ENCODE data around the gene ZNF566. TPM values are rescaled to one million over a fixed set of nuclear protein-coding genes. Genes with fewer than 3 reads are reported as not detected.

Gene ZNF566
- total and polyA plus RNA-seq, 2 of the 13 experiments (the other 11 are each of a cell fraction or from before 2014, with no cell fraction given) = 4.8 to 13.7 TPM

DNA sequence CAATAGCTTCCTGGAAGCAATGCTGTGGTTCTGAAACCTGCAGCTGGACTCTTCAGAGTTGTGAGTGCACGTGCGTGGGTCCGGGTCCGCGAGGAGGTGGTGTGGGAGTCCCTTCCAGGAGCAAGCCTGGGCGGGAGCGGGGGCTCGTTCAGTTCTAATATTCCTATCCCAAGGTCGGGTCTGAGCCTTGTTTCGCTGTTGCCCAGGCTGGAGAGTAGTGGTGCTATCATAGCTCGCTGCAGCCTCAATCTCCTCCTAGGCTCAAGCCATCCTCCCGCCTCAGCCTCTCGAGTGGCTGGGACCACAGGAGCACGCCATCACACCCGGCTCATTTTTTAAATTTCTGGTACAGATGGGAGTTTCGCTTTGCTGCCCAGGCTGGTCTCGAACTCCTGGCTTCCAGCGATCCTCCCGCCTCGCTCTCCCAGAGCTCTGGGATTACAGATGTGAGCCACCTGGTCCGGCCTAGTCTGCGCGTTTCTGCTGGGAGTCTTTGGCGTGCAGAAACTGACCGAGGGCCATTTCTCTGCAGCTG is 71.5 kb downstream of the ZNF566 start:
- Histone ChIP-seq H3K4me2 (ENCODE audit: low read depth, low read length) (peak overlapping the region; percentile 64), H4K20me1 (ENCODE audit: insufficient read depth, low read length) (no peaks in the 10 kb centered on the region), H3K79me2 (ENCODE audit: insufficient read depth, low read length) (peaks cover 13% of the 10 kb centered on the region), H3K4me1 (ENCODE audit: insufficient read depth, low read length) (peaks cover 9% of the 10 kb centered on the region; the same call in 1 of the 2 replicates), H3K27ac (ENCODE audit: extremely low read length, insufficient read depth, low read length) (peak overlapping the region; percentile 85), H3K4me3 (replicated peaks in 1 of 3; ENCODE audit: insufficient read depth in 1 of 3, low read depth in 2 of 3, low read length in 3 of 3) (peak overlapping the region; percentile 56 to 72 (median 67)), H3K9me3 (ENCODE audit: low read length) (peaks cover 8% of the 10 kb centered on the region), H3K36me3 (replicated peaks in 1 of 2; ENCODE audit: control insufficient read depth in 1 of 2, insufficient read depth in 2 of 2, low read length in 2 of 2) (0 out of 5 replicates have a peak, but pooled peaks cover 0 to 2% of the 10 kb centered on the region in 2 experiments), H3K27me3 (ENCODE audit: control insufficient read depth in 1 of 2, insufficient read depth in 2 of 2, low read length in 2 of 2) (no peaks in the 10 kb centered on the region), H2AFZ (ENCODE audit: low read length) (no peak overlapping the region), H3K9ac (ENCODE audit: insufficient read depth, low read depth, low read length) (peak overlapping the region; percentile 82)
- intact Hi-C loops (cut with micrococcal nuclease; ENCODE audit: unreplicated experiment) = no loop called here
- BruUV-seq (replicated peaks) = TSS peak; percentile 62
- DNase-seq (ENCODE audit: low spot score) = no peak
- ATAC-seq = peak; percentile 30; the same call in 2 of the 3 replicates
- TF ChIP-seq, protein P1, sequence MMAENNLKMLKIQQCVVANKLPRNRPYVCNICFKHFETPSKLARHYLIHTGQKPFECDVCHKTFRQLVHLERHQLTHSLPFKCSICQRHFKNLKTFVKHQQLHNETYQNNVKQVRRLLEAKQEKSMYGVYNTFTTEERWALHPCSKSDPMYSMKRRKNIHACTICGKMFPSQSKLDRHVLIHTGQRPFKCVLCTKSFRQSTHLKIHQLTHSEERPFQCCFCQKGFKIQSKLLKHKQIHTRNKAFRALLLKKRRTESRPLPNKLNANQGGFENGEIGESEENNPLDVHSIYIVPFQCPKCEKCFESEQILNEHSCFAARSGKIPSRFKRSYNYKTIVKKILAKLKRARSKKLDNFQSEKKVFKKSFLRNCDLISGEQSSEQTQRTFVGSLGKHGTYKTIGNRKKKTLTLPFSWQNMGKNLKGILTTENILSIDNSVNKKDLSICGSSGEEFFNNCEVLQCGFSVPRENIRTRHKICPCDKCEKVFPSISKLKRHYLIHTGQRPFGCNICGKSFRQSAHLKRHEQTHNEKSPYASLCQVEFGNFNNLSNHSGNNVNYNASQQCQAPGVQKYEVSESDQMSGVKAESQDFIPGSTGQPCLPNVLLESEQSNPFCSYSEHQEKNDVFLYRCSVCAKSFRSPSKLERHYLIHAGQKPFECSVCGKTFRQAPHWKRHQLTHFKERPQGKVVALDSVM (CRISPR knock-in tag; IDR thresholded peaks at IDR 0.05) = peak; percentile 53; the same call in 1 of the 2 replicates
- TF ChIP-seq ZNF552 (CRISPR knock-in tag; IDR thresholded peaks at IDR 0.05; ENCODE audit: borderline replicate concordance) (0 out of 2 replicates have a peak, but pooled peaks have one; percentile 7), ZNF235 (CRISPR knock-in tag; IDR thresholded peaks at IDR 0.05; ENCODE audit: borderline replicate concordance) (0 out of 2 replicates have a peak, but pooled peaks have one; percentile 35), SUZ12 (IDR thresholded peaks at IDR 0.05; ENCODE audit: low read depth, low read length) (no peak), TMF1 (CRISPR knock-in tag; IDR thresholded peaks at IDR 0.05; ENCODE audit: low read depth) (0 out of 2 replicates have a peak, but pooled peaks have one; percentile 13), KAT7 (CRISPR knock-in tag; IDR thresholded peaks at IDR 0.05; ENCODE audit: borderline replicate concordance) (0 out of 2 replicates have a peak, but pooled peaks have one; percentile 17), TOPORS (CRISPR knock-in tag; IDR thresholded peaks at IDR 0.05) (0 out of 2 replicates have a peak, but pooled peaks have one; percentile 21), MED1 (CRISPR knock-in tag; IDR thresholded peaks at IDR 0.05) (no peak), NRL (CRISPR knock-in tag; IDR thresholded peaks at IDR 0.05; ENCODE audit: borderline replicate concordance) (peak; percentile 14; the same call in 1 of the 2 replicates), MEIS2 (CRISPR knock-in tag; IDR thresholded peaks at IDR 0.05) (peak; percentile 30; the same call in 1 of the 2 replicates), SRY (CRISPR knock-in tag; IDR thresholded peaks at IDR 0.05) (no peak), CCDC6 (CRISPR knock-in tag; IDR thresholded peaks at IDR 0.05) (0 out of 2 replicates have a peak, but pooled peaks have one; percentile 6), PHB2 (IDR thresholded peaks at IDR 0.05; ENCODE audit: partially characterized antibody) (no peak)
- TF ChIP-seq, protein P2, sequence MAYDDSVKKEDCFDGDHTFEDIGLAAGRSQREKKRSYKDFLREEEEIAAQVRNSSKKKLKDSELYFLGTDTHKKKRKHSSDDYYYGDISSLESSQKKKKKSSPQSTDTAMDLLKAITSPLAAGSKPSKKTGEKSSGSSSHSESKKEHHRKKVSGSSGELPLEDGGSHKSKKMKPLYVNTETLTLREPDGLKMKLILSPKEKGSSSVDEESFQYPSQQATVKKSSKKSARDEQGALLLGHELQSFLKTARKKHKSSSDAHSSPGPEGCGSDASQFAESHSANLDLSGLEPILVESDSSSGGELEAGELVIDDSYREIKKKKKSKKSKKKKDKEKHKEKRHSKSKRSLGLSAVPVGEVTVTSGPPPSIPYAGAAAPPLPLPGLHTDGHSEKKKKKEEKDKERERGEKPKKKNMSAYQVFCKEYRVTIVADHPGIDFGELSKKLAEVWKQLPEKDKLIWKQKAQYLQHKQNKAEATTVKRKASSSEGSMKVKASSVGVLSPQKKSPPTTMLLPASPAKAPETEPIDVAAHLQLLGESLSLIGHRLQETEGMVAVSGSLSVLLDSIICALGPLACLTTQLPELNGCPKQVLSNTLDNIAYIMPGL (CRISPR knock-in tag; IDR thresholded peaks at IDR 0.05; ENCODE audit: borderline replicate concordance in 1 of 2, low read depth in 1 of 2) = 0 out of 4 replicates have a peak, but pooled peaks of 1 of the 2 experiments have one; percentile 10
- in situ Hi-C loops (cut with HindIII; ENCODE audit: extremely low pct_ligation_motif_present, low pct_unique_long_range_greater_than_20kb) = no loop called here
- CTCF ChIA-PET (ENCODE audit: low intra/inter-chr PET ratio, low total read pairs) = no interaction called here
- POLR2A ChIA-PET = interaction anchor here (1.8 to 3.3 kb wide), 2 partner anchors 39 to 71 kb away, joined by 9 to 13 read pairs; partner anchors contain the start of genes ZFP14 and ZNF566
- no CpG with 5 or more reads among the region's 25 CpGs for WGBS (ENCODE audit: low lambda C conversion rate)
- no peak for FAIRE-seq
